SH-SY5Y (cell line): ENCODE data around the gene ZC3HAV1.

Experiments used
- GATA2 ChIP-seq: IDR thresholded peaks from 2 replicates; pipeline ENCODE4 v1.6.1; 2011; ENCODE audit warnings: mild to moderate bottlenecking, low read depth, low read length
- GATA3 ChIP-seq: IDR thresholded peaks from 2 replicates; pipeline ENCODE4 v1.6.1; 2011; ENCODE audit warnings: low read depth, mild to moderate bottlenecking, low read length, moderate library complexity

Gene ZC3HAV1

DNA sequence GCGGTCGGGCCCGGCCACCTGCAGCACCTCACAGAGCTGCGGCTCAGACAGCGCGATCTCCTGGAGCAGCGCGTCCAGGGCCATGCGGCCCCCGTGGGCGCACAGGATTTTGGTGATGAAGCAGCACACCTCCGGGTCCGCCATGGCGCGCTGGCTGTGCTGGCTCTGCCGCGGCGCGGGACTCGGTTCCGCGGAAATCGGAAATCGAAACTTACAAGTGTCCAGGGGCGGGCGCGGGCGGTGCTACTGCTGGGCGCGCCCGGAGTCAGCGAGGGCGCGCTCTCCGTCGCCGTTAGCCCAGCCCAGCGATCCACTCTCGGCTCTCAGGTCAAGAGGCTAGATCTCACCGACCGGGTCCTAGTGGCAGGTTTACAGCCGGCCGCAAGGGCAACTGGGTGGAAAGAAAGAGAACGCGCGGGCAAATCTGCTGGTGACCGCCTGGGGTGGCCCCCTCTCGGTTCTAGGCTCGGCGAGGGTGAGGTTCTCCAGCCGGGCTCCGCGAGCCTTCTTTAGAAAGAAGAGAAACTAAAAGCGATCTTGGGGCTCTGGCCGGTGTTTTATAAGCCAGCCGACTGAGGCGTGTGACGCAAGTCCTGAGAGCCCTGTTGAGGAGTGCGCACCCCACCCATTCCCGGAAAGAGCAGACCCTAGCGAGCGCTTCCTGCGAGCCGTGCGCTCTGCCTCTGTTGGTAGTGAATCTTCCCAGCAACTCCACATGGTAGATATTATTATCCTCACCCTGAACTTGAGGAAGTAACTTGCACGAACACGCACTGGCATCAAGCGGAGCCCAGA, at the start of gene ZC3HAV1:
TSS of gene ZC3HAV1 (minus strand) at position 533 of the 795 bp plus-strand sequence. CDS start at position 144, 389 bp downstream.
- TF ChIP-seq GATA3 (no peak), GATA2 (no peak; the same call in 1 of the 2 replicates)

- TF ChIP-seq GATA3 (no peak), GATA2 (no peak)
Observed at GRCh38 chr7:139153832-139154231, 44.3 kb upstream of the ZC3HAV1 start.

DNA sequence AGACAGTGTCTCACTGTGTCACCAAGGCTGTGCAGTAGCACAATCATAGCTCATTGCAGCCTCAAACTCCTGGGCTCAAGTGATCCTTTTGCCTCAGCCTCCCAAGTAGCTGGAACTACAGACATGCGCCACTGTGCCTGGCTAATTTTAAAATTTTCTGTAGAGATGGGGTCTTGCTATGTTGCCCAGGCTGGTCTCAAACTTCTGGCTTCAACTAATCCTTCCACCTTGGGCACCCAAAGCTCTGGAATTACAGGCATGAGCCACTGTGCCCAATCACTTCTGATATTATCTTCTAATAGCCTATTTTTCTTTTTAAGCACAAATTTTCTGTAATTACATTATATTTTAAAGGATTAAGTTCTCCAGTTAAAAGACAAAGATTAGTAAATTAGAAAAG, 42.6 kb upstream of the ZC3HAV1 start:
- TF ChIP-seq GATA3 (no peak), GATA2 (no peak)

GRCh38 chr7:139139150-139139549, 29.6 kb upstream of the ZC3HAV1 start:
- TF ChIP-seq GATA2 (no peak), GATA3 (no peak)

DNA sequence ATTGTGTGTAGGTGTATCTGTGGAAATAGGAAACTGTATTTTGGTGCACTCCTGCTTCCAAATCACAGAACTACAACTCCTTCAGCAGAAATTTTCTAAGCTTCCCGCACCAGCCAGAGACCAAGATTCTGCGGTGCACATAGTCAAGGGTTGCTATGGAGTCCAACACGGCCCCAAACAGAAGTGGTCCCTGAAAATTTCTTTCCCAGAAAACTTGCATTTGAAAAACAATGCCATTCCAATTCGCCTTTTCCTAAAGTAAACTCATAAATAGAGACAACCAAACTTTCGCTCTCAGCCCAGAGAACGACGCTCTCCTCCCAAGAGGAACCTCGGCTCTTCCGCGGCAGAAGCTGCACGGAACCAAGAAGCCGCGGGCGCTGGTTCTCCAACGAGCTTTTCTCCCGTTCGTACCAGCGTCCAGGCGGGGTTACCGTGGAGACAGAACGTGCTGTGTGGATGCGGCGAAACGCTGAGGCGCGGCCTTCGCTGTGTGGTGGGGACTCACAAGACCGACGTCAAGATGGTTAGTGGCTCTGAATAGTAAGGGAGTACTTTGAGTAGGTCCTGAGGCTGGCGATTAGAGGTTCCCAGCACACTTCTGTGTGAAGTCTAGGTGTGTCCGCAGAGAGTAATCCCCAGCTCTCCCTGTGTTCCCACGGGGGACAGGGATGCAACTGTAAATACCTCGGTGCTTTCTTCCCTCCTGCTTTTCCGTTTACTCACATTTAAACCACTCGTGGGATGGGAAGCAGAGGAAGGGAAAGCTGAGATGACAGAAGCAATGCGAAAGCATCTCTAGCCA, 24.0 kb upstream of the ZC3HAV1 start:
- TF ChIP-seq GATA3: no peak
- TF ChIP-seq GATA2: no peak; the same call in 1 of the 2 replicates

GRCh38 chr7:139132887-139133286, 23.4 kb upstream of the ZC3HAV1 start:
- TF ChIP-seq GATA2: no peak
- TF ChIP-seq GATA3: no peak

GRCh38 chr7:139131601-139132041, 22.1 kb upstream of the ZC3HAV1 start:
- TF ChIP-seq GATA2: no peak
- no peak for TF ChIP-seq GATA3

DNA sequence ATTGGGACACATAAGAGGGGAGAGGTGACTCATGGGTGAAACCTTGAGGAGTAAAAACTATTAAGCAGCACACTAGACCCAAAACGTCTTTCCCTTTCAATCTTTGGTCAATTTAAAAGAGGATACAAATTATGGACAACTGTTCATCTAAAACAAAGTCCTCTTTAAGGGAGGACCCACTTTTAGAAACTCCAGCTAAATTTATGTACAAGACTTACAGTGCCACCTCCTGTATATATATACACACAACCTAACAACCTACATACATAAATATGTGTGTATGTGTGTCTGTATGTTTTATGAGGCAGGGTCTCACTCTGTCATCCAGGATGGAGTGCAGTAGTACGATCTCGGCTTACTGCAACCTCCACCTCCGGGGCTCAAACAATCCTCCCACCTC, 18.1 kb upstream of the ZC3HAV1 start:
- no peak for TF ChIP-seq GATA2
- TF ChIP-seq GATA3: no peak

DNA sequence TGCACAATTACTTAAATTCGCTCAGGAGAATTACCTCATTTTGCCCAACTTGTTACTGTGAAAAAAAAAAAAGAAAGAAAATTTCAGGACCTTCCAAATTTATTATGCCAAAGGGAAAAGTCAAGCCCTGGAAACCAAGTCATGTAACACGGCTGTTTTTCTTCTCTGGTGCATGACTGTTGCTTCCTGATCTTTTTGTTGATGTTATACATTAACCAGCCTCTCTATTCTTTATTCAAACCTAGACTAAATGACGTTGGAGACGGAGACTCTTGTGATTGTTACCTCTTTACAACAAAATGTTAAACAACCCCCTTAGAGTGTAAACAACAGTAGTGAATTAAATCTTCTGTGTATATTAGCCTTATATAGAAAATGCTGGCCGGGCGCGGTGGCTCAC, 16.1 kb upstream of the ZC3HAV1 start:
- TF ChIP-seq GATA3: no peak

- TF ChIP-seq GATA3 (no peak), GATA2 (no peak)
Observed at GRCh38 chr7:139124084-139124914, 14.8 kb upstream of the ZC3HAV1 start.

DNA sequence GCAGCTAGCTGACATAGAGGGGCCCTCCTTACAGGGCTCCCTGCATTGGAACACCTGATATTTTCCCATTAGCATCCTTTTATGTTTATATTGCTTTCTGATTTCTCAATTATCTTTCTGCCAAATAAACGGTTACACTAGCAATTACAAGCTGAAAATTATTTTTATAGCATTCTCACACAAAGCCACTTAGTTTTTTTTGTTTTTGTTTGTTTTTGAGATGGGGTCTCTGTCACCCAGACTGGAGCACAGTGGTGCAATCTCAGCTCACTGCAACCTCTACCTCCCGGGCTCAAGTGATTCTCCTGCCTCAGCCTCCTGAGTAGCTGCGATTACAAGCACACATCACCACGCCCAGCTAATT, 9.9 kb upstream of the ZC3HAV1 start:
- TF ChIP-seq GATA3: no peak
- no peak for TF ChIP-seq GATA2

DNA sequence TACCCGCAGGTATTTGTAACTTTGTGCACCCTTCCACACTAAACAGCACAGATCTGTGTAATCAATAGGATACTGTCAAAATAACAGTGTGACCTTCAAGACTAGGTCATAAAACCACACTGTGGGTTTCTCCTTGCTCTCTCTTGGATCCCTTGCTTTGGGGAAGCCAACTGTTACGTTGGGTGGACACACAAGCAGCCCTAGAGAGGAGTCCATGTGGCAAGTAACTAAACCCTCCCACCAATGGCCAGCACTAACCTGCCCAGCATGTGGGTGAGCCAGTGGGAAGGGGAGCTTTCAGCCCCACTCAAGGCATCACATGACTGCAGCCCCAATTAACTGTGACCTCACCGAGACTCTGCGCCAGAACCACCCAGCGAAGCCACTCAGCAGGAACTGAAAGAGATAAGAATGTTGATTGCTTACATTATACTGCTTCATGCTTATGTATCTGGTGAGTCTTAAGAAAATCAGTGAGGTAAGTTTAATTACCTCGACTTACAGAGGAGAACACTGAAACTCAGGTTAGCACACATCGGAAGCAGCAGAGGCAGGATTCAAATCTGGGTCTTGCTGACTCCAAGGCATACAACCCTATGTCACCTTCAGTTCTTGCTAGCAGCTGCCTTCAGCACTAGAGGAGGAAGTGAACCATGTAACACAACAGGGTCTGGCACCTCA, 9.4 kb upstream of the ZC3HAV1 start:
- TF ChIP-seq GATA3 (no peak), GATA2 (no peak)

DNA sequence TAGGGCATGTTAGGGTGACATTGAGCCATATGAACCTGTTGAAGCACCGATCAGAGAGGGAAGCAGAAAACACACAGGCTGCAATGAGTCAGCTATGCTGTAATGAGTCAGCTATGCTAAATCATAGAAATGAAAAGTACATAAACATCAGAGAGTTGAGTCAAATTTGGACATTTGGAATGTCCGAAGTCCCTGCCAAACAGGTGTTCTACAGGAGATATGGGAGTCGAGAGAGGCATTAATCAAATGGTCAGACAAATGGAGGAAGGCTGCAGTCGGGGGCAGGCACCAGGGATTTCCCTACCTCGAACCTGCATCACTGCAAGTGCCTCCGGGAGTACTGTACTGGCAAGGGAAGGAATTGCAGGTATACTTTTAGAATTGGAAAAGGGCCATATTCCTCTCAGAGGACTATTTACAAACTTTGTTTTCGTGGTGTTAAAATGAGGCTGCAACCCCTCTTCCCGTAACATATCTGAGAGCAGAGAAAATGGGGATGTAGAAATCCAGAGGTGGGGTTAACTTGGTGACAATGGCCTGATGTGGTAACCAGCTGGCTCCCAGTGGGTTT, 8.8 kb upstream of the ZC3HAV1 start:
- TF ChIP-seq GATA2 (no peak), GATA3 (no peak)

- TF ChIP-seq GATA3 (no peak), GATA2 (no peak)
Observed at GRCh38 chr7:139117599-139118233, 8.2 kb upstream of the ZC3HAV1 start.
